Stimulated activated CD4-positive, alpha-beta T cell treated with anti-CD3 and anti-CD28 coated beads, TNF-alpha, amount 100 ng/mL, for 4 hours (primary cell): ENCODE results near the gene ZNF770.

Source experiments
- DNase-seq, 3 experiments: peaks; one replicate each; pipeline ENCODE4 v3.0.0-alpha.2; 2020; ENCODE audit warnings: low read depth in 3 of 3

ZNF770 gene

GRCh38 chr15:34988027-34988902, at the start of gene ZNF770:
TSS of gene ZNF770 (minus strand) at chr15:34988287. CDS start at chr15:34983434, 4,853 bp downstream.
- peak; percentile 65 to 71 (median 70) for DNase-seq

- no peak for DNase-seq
Observed at GRCh38 chr15:35028235-35028984, 40.3 kb upstream of the ZNF770 start.

GRCh38 chr15:35023804-35024203, 35.7 kb upstream of the ZNF770 start:
- DNase-seq: no peak

GRCh38 chr15:35020974-35021373, 32.9 kb upstream of the ZNF770 start:
- DNase-seq: no peak

GRCh38 chr15:35019404-35020327, 31.6 kb upstream of the ZNF770 start:
- DNase-seq: no peak

GRCh38 chr15:35014241-35014640, 26.2 kb upstream of the ZNF770 start:
- no peak for DNase-seq

- DNase-seq: no peak
Observed at GRCh38 chr15:35013370-35013769, 25.3 kb upstream of the ZNF770 start.

- no peak for DNase-seq
Observed at GRCh38 chr15:35007397-35007796, 19.3 kb upstream of the ZNF770 start.

- no peak for DNase-seq
Observed at GRCh38 chr15:35005933-35006332, 17.8 kb upstream of the ZNF770 start.

- DNase-seq: no peak
Observed at GRCh38 chr15:35003928-35004327, 15.8 kb upstream of the ZNF770 start.

- DNase-seq: no peak
Observed at GRCh38 chr15:35000511-35000910, 12.4 kb upstream of the ZNF770 start.

GRCh38 chr15:34999906-35000305, 11.8 kb upstream of the ZNF770 start:
- no peak for DNase-seq

- no peak for DNase-seq
Observed at GRCh38 chr15:34994925-34995324, 6.8 kb upstream of the ZNF770 start.

GRCh38 chr15:34993877-34994276, 5.8 kb upstream of the ZNF770 start:
- no peak for DNase-seq

- DNase-seq: no peak
Observed at GRCh38 chr15:34993412-34993811, 5.3 kb upstream of the ZNF770 start.

GRCh38 chr15:34987609-34988026, 469 bp downstream of the ZNF770 start:
- DNase-seq: peak in 1 of 3 experiments; percentile 2

GRCh38 chr15:34986771-34987480, 1.2 kb downstream of the ZNF770 start:
- DNase-seq: no peak

GRCh38 chr15:34986326-34986725, 1.8 kb downstream of the ZNF770 start:
- no peak for DNase-seq

- no peak for DNase-seq
Observed at GRCh38 chr15:34984889-34985630, 3.0 kb downstream of the ZNF770 start.

- no peak for DNase-seq
Observed at GRCh38 chr15:34976743-34977142, 11.3 kb downstream of the ZNF770 start.
